ENCODE measurements around the gene RERE.

RERE gene

DNA sequence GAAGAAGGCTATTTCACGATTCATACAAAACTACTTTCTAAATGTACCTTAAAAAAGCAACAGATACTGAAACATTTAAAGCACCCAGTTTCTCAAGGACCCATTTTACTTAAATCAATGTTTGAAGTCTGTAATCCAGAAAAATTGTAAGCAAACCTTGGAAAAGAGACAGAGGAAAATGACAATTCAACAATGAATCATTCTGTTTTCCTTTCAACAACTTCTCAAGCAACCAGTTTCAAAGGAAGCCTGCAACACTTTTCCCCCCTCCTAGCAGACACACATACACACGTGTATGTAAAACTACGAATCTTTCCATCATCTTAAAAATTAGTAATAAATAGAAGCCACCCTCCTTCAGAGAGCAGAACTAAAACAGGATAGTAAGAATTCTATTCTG, 1.2 kb downstream of the RERE start:
- H3K79me1 ChIP-seq (ENCODE audit: low read depth, low read length): peaks cover 5% of the 10 kb centered on the region
- no peak overlapping the region for H4K91ac ChIP-seq (ENCODE audit: low read depth, low read length, poor library complexity)
- WGBS, 2 donors (ENCODE audit: extremely low coverage in 2 of 2, insufficient read length in 2 of 2, insufficient replicate concordance in 1 of 2): no CpG with 5 or more reads among the region's 3 CpGs
- H3K23ac ChIP-seq (ENCODE audit: low read depth, low read length, poor library complexity): no peak overlapping the region
- no peak overlapping the region for H2BK15ac ChIP-seq (ENCODE audit: low read length)
- no peak overlapping the region for H3K18ac ChIP-seq (ENCODE audit: low read length)
- H3K27ac ChIP-seq (replicated peaks; ENCODE audit: low read length): no peak overlapping the region
- H2BK12ac ChIP-seq (ENCODE audit: low read length): no peak overlapping the region
- no peak overlapping the region for H3K9ac ChIP-seq (ENCODE audit: low read depth, low read length, poor library complexity)
- no peak for DNase-seq (ENCODE audit: low spot score)
- H4K8ac ChIP-seq (ENCODE audit: low read depth, low read length): no peak overlapping the region
- no peak overlapping the region for H3K14ac ChIP-seq (ENCODE audit: low read length)
- no peak overlapping the region for H2AK5ac ChIP-seq (ENCODE audit: low read depth, low read length)
- H3K4me1 ChIP-seq (ENCODE audit: control insufficient read depth in 2 of 2, insufficient read depth in 1 of 2, low read depth in 1 of 2, low read length in 2 of 2): peaks cover 1 to 14% of the 10 kb centered on the region in 2 donors
- H3K4me2 ChIP-seq (ENCODE audit: insufficient read depth, low read length, poor library complexity, severe bottlenecking): peak overlapping the region; percentile 66
- no peak overlapping the region for H3K4ac ChIP-seq (ENCODE audit: low read length)
- H2AFZ ChIP-seq (ENCODE audit: low read length): no peak overlapping the region
- H3K4me3 ChIP-seq (ENCODE audit: low read length in 2 of 2): peak overlapping the region; percentile 81 to 96
- H2BK5ac ChIP-seq (ENCODE audit: low read length): no peak overlapping the region
- no peaks in the 10 kb centered on the region for H3K27me3 ChIP-seq (ENCODE audit: control insufficient read depth in 3 of 3, insufficient read depth in 3 of 3, low read depth in 1 of 3, low read length in 3 of 3)
- H3K9me3 ChIP-seq (replicated peaks in 1 of 2; ENCODE audit: control insufficient read depth in 2 of 2, insufficient read depth in 1 of 2, low read depth in 1 of 2, low read length in 2 of 2): no peaks in the 10 kb centered on the region
- H3K36me3 ChIP-seq (replicated peaks in 1 of 2; ENCODE audit: control insufficient read depth in 2 of 2, insufficient read depth in 2 of 2, low read length in 2 of 2): no peaks in the 10 kb centered on the region
- H2BK120ac ChIP-seq (ENCODE audit: low read depth, low read length): no peak overlapping the region

DNA sequence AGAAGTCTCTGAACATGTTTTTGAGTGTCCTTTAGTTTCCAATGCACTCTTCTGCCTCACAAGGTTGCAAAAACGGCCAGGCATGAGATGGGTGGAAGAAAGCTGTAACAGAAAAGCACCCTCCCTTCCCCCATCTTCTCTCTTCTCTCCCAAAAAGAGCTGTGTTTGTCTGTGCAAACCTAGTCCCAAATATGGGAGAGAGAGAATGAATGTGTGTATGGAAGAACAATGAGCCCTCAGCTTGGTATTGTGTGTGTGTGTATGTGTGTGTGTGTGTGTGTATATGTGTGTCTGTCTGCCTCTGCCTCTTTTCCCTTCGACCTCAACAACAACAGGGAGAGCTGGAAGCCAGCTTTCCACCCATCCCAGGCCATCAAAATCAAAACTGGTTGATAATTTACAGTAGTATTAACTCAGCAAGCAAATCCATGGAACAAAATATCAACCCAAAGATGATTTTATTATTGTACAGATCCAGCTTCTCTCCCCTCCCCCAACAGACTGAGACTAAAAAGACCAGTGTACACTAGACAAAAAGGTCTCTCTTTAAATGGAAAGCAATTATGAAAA, 1.8 kb downstream of the RERE start:
- Histone ChIP-seq H3K27ac (replicated peaks; ENCODE audit: low read length) (peak overlapping the region; percentile 29), H2AFZ (ENCODE audit: low read length) (no peak overlapping the region), H3K9me3 (replicated peaks in 1 of 2; ENCODE audit: control insufficient read depth in 2 of 2, insufficient read depth in 1 of 2, low read depth in 1 of 2, low read length in 2 of 2) (no peaks in the 10 kb centered on the region), H3K27me3 (ENCODE audit: control insufficient read depth in 3 of 3, insufficient read depth in 3 of 3, low read depth in 1 of 3, low read length in 3 of 3) (no peaks in the 10 kb centered on the region), H3K4ac (ENCODE audit: low read length) (no peak overlapping the region), H4K91ac (ENCODE audit: low read depth, low read length, poor library complexity) (no peak overlapping the region), H2BK120ac (ENCODE audit: low read depth, low read length) (no peak overlapping the region), H3K18ac (ENCODE audit: low read length) (no peak overlapping the region), H2BK15ac (ENCODE audit: low read length) (no peak overlapping the region), H3K4me2 (ENCODE audit: insufficient read depth, low read length, poor library complexity, severe bottlenecking) (peak overlapping the region; percentile 64), H3K23ac (ENCODE audit: low read depth, low read length, poor library complexity) (no peak overlapping the region), H3K4me1 (ENCODE audit: control insufficient read depth in 2 of 2, insufficient read depth in 1 of 2, low read depth in 1 of 2, low read length in 2 of 2) (peaks cover 1 to 14% of the 10 kb centered on the region in 2 donors), H2AK5ac (ENCODE audit: low read depth, low read length) (no peak overlapping the region), H2BK5ac (ENCODE audit: low read length) (no peak overlapping the region), H2BK12ac (ENCODE audit: low read length) (no peak overlapping the region), H3K14ac (ENCODE audit: low read length) (no peak overlapping the region), H3K36me3 (replicated peaks in 1 of 2; ENCODE audit: control insufficient read depth in 2 of 2, insufficient read depth in 2 of 2, low read length in 2 of 2) (no peaks in the 10 kb centered on the region), H3K9ac (ENCODE audit: low read depth, low read length, poor library complexity) (no peak overlapping the region), H4K8ac (ENCODE audit: low read depth, low read length) (no peak overlapping the region), H3K79me1 (ENCODE audit: low read depth, low read length) (peaks cover 5% of the 10 kb centered on the region), H3K4me3 (ENCODE audit: low read length in 2 of 2) (peak overlapping the region; percentile 53 to 81)
- DNase-seq (ENCODE audit: low spot score): peak; percentile 27
- WGBS, 2 donors (ENCODE audit: extremely low coverage in 2 of 2, insufficient read length in 2 of 2, insufficient replicate concordance in 1 of 2): no CpG with 5 or more reads among the region's 2 CpGs

DNA sequence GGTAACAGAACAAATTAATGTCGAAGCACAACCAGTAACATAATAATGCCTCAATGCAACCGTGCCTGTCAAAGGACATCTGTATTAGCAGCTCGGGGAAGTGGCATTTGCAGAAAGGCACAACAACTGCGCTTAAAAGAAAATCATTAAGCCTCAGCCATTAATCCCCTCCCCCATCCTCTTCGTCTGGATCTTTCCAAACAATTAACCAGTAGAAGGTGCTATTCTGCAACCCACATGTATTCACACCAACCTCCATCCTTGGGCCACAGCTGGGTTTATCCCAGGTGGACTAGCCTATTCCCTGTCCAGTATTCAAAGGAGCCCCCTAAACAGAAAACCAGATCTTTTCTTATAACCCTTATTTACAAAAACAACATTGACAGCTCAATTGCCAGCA, 2.6 kb downstream of the RERE start:
- peak; percentile 24 for DNase-seq (ENCODE audit: low spot score)
- Histone ChIP-seq H3K36me3 (replicated peaks in 1 of 2; ENCODE audit: control insufficient read depth in 2 of 2, insufficient read depth in 2 of 2, low read length in 2 of 2) (no peaks in the 10 kb centered on the region), H3K4me1 (ENCODE audit: control insufficient read depth in 2 of 2, insufficient read depth in 1 of 2, low read depth in 1 of 2, low read length in 2 of 2) (peaks cover 1 to 14% of the 10 kb centered on the region in 2 donors), H3K4me2 (ENCODE audit: insufficient read depth, low read length, poor library complexity, severe bottlenecking) (no peak overlapping the region), H3K9me3 (replicated peaks in 1 of 2; ENCODE audit: control insufficient read depth in 2 of 2, insufficient read depth in 1 of 2, low read depth in 1 of 2, low read length in 2 of 2) (no peaks in the 10 kb centered on the region), H4K91ac (ENCODE audit: low read depth, low read length, poor library complexity) (no peak overlapping the region), H2BK5ac (ENCODE audit: low read length) (no peak overlapping the region), H2AFZ (ENCODE audit: low read length) (no peak overlapping the region), H3K23ac (ENCODE audit: low read depth, low read length, poor library complexity) (no peak overlapping the region), H2AK5ac (ENCODE audit: low read depth, low read length) (no peak overlapping the region), H2BK15ac (ENCODE audit: low read length) (no peak overlapping the region), H3K79me1 (ENCODE audit: low read depth, low read length) (peaks cover 5% of the 10 kb centered on the region), H3K4ac (ENCODE audit: low read length) (no peak overlapping the region), H3K14ac (ENCODE audit: low read length) (no peak overlapping the region), H2BK120ac (ENCODE audit: low read depth, low read length) (no peak overlapping the region), H3K9ac (ENCODE audit: low read depth, low read length, poor library complexity) (no peak overlapping the region), H4K8ac (ENCODE audit: low read depth, low read length) (no peak overlapping the region), H3K27me3 (ENCODE audit: control insufficient read depth in 3 of 3, insufficient read depth in 3 of 3, low read depth in 1 of 3, low read length in 3 of 3) (no peaks in the 10 kb centered on the region), H3K27ac (replicated peaks; ENCODE audit: low read length) (no peak overlapping the region), H3K18ac (ENCODE audit: low read length) (no peak overlapping the region), H2BK12ac (ENCODE audit: low read length) (no peak overlapping the region), H3K4me3 (ENCODE audit: low read length in 2 of 2) (peak overlapping the region in 1 of 2 donors; percentile 81)
- WGBS, 2 donors (ENCODE audit: extremely low coverage in 2 of 2, insufficient read length in 2 of 2, insufficient replicate concordance in 1 of 2): no CpG with 5 or more reads among the region's 5 CpGs

DNA sequence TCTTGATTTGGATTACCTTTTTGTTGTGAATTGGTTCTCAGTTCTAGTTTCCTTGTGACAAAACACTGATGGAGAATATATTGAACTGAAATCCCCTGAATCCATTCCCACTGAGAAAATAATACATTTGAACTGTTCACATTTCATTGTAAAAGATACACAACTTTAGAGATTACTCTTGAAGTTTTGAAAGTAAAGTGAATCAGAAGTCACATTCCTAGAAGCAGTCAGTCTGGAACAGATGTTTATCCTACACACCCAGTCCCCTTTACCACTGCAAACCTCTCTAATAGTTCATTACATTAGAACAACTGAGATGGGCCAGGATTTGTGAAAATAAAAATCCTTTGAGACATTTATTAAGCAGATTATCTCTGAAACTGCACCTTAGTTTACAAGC, 3.4 kb downstream of the RERE start:
- no peak overlapping the region for H3K23ac ChIP-seq (ENCODE audit: low read depth, low read length, poor library complexity)
- H3K18ac ChIP-seq (ENCODE audit: low read length): no peak overlapping the region
- peaks cover 1 to 14% of the 10 kb centered on the region in 2 donors for H3K4me1 ChIP-seq (ENCODE audit: control insufficient read depth in 2 of 2, insufficient read depth in 1 of 2, low read depth in 1 of 2, low read length in 2 of 2)
- H3K4me3 ChIP-seq (ENCODE audit: low read length in 2 of 2): no peak overlapping the region
- no peak overlapping the region for H4K8ac ChIP-seq (ENCODE audit: low read depth, low read length)
- no peak overlapping the region for H2BK120ac ChIP-seq (ENCODE audit: low read depth, low read length)
- H3K27me3 ChIP-seq (ENCODE audit: control insufficient read depth in 3 of 3, insufficient read depth in 3 of 3, low read depth in 1 of 3, low read length in 3 of 3): no peaks in the 10 kb centered on the region
- H3K9ac ChIP-seq (ENCODE audit: low read depth, low read length, poor library complexity): no peak overlapping the region
- no peak overlapping the region for H4K91ac ChIP-seq (ENCODE audit: low read depth, low read length, poor library complexity)
- H3K27ac ChIP-seq (replicated peaks; ENCODE audit: low read length): no peak overlapping the region
- H2BK15ac ChIP-seq (ENCODE audit: low read length): no peak overlapping the region
- H3K4ac ChIP-seq (ENCODE audit: low read length): no peak overlapping the region
- H3K79me1 ChIP-seq (ENCODE audit: low read depth, low read length): peaks cover 5% of the 10 kb centered on the region
- no peak overlapping the region for H2AFZ ChIP-seq (ENCODE audit: low read length)
- DNase-seq (ENCODE audit: low spot score): no peak
- no peaks in the 10 kb centered on the region for H3K9me3 ChIP-seq (replicated peaks in 1 of 2; ENCODE audit: control insufficient read depth in 2 of 2, insufficient read depth in 1 of 2, low read depth in 1 of 2, low read length in 2 of 2)
- no peak overlapping the region for H3K4me2 ChIP-seq (ENCODE audit: insufficient read depth, low read length, poor library complexity, severe bottlenecking)
- no peak overlapping the region for H3K14ac ChIP-seq (ENCODE audit: low read length)
- H2AK5ac ChIP-seq (ENCODE audit: low read depth, low read length): no peak overlapping the region
- no peak overlapping the region for H2BK12ac ChIP-seq (ENCODE audit: low read length)
- no peaks in the 10 kb centered on the region for H3K36me3 ChIP-seq (replicated peaks in 1 of 2; ENCODE audit: control insufficient read depth in 2 of 2, insufficient read depth in 2 of 2, low read length in 2 of 2)
- no peak overlapping the region for H2BK5ac ChIP-seq (ENCODE audit: low read length)

All from neuronal stem cell (in vitro differentiated cells).